Mesothelial cell of epicardium (in vitro differentiated cells): ENCODE results near the gene KNTC1. TPM values are rescaled to one million over a fixed set of nuclear protein-coding genes. Genes with fewer than 3 reads are reported as not detected.

ENCODE experiments used
- DNase-seq, 2 experiments: peaks; one replicate each; pipeline ENCODE4 v3.0.0; 2021; ENCODE audit warnings: low spot score in 2 of 2; ENCODE audit not compliant: unreplicated experiment in 2 of 2
- H3K27ac Mint-ChIP-seq: 2 replicates; pipeline ENCODE4 v1.8.0; 2021; ENCODE audit warnings: mixed read lengths
- H3K27me3 Mint-ChIP-seq: 2 replicates; pipeline ENCODE4 v1.8.0; 2021; ENCODE audit warnings: low read depth, mixed read lengths
- H3K36me3 Mint-ChIP-seq: 2 replicates; pipeline ENCODE4 v1.8.0; 2021; ENCODE audit warnings: mixed read lengths
- H3K4me1 Mint-ChIP-seq: 2 replicates; pipeline ENCODE4 v1.8.0; 2021; ENCODE audit warnings: mixed read lengths
- H3K4me3 Mint-ChIP-seq: 2 replicates; pipeline ENCODE4 v1.8.0; 2021; ENCODE audit warnings: mild to moderate bottlenecking, moderate library complexity, mixed read lengths
- H3K9me3 Mint-ChIP-seq: 2 replicates; pipeline ENCODE4 v1.8.0; 2021; ENCODE audit warnings: mixed read lengths
- total RNA-seq: library from RNA; stranded (reverse); gene quantifications from 3 replicates; pipeline ENCODE4 v1.2.1, GENCODE V29; 2021
- TF ChIP-seq, protein P1 (sequence below): fragments of 200-600 bp; sonication (generic); IDR thresholded peaks from one replicate; pipeline ENCODE4 v1.5.0; 2021; ENCODE audit warnings: antibody characterized with exemption; ENCODE audit not compliant: unreplicated experiment

The KNTC1 gene
- total RNA-seq, 1 donor from 2014 or later, result 47.8 TPM

DNA sequence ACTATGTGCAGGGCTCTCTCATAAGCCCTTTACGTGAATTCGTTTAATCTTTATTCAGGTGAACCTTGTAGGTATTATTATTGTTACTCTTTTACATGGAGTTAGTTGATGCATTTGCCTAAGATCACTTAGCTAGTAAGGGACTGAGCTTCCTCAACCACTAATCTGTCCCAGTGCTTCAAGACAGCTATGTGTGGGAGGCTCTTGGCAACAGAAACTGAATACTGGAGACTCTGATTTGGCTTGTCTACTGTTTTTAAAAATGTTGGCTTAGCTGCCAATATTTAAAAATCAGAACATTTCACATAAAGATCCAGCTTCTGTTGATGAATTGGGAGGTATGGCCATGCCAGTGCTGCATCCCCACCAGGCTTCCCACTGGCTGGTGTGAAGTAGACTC is 6.8 kb downstream of the KNTC1 start:
- no peak overlapping the region for H3K27ac Mint-ChIP-seq
- no peaks in the 10 kb centered on the region for H3K9me3 Mint-ChIP-seq
- TF ChIP-seq, protein P1, sequence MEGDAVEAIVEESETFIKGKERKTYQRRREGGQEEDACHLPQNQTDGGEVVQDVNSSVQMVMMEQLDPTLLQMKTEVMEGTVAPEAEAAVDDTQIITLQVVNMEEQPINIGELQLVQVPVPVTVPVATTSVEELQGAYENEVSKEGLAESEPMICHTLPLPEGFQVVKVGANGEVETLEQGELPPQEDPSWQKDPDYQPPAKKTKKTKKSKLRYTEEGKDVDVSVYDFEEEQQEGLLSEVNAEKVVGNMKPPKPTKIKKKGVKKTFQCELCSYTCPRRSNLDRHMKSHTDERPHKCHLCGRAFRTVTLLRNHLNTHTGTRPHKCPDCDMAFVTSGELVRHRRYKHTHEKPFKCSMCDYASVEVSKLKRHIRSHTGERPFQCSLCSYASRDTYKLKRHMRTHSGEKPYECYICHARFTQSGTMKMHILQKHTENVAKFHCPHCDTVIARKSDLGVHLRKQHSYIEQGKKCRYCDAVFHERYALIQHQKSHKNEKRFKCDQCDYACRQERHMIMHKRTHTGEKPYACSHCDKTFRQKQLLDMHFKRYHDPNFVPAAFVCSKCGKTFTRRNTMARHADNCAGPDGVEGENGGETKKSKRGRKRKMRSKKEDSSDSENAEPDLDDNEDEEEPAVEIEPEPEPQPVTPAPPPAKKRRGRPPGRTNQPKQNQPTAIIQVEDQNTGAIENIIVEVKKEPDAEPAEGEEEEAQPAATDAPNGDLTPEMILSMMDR, result no peak
- H3K4me1 Mint-ChIP-seq, result no peaks in the 10 kb centered on the region
- DNase-seq, result no peak
- no peaks in the 10 kb centered on the region for H3K27me3 Mint-ChIP-seq
- H3K36me3 Mint-ChIP-seq, result peaks cover 10% of the 10 kb centered on the region
- no peak overlapping the region for H3K4me3 Mint-ChIP-seq

DNA sequence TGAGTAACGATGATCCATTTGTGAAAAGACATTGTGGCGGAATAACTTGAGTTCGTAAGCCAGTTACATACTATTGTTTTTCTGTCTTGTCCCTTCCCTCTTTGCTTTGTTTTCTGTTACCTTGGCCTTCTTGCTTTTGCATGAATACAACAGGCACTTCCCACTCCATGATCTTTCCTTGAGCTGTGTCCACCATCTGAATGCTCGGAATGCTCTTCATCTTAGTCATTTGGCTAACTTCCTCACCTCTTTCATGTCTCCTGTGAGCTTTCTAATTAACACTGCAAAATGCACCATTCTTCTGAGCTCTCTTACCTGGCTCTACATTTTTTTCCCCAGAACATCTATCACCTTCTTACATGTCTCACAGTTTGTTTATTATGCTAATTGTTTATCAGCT is 10.0 kb downstream of the KNTC1 start:
- no peak for DNase-seq
- TF ChIP-seq, protein P1, result no peak
- no peaks in the 10 kb centered on the region for H3K9me3 Mint-ChIP-seq
- peaks cover 13% of the 10 kb centered on the region for H3K36me3 Mint-ChIP-seq
- no peak overlapping the region for H3K4me3 Mint-ChIP-seq
- no peaks in the 10 kb centered on the region for H3K4me1 Mint-ChIP-seq
- H3K27me3 Mint-ChIP-seq, result no peaks in the 10 kb centered on the region
- no peak overlapping the region for H3K27ac Mint-ChIP-seq

DNA sequence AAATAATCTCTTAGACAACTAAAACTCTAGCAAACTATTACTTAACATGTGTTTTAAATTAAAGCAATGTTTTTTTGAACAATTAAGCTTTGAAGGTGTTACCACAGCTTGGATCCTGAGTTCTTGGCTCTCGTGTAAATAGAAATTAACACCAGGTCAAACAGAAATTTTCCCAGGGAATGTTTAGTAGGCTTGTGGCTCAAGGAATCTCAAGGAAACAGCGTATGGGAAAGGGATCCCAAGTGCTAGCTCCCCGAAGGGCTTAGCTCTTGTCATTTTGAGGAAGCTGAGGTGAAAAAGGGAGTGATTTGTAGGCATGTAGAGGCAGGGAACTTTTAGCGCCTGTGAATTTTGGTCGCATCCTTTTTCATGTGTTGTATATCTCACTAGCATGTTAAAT is 11.4 kb downstream of the KNTC1 start:
- no peaks in the 10 kb centered on the region for H3K4me1 Mint-ChIP-seq
- H3K9me3 Mint-ChIP-seq, result no peaks in the 10 kb centered on the region
- H3K27ac Mint-ChIP-seq, result no peak overlapping the region
- H3K36me3 Mint-ChIP-seq, result peaks cover 15% of the 10 kb centered on the region
- no peak for DNase-seq
- TF ChIP-seq, protein P1, result no peak
- H3K27me3 Mint-ChIP-seq, result no peaks in the 10 kb centered on the region
- H3K4me3 Mint-ChIP-seq, result no peak overlapping the region

DNA sequence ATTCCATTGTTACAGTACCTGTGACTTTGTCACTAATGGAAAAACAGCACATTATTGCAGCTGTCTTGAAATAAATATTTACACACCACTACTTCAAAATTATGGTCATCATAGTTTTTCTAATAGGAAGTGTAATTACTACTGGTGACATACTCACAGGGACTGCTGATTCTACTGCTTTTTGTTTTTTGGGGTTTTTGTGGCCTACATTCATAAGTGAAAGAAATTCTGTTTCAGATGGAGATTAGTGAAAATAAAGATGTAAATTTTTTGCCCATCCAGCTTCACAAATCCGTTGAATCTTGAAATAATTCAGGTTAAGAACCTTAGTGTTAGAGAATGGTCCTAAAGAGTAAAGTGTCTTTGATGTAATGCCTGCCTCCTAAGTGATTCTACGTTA is 17.5 kb downstream of the KNTC1 start:
- no peak overlapping the region for H3K27ac Mint-ChIP-seq
- H3K4me3 Mint-ChIP-seq, result no peak overlapping the region
- no peaks in the 10 kb centered on the region for H3K27me3 Mint-ChIP-seq
- TF ChIP-seq, protein P1, result no peak
- peaks cover 6% of the 10 kb centered on the region for H3K36me3 Mint-ChIP-seq
- no peaks in the 10 kb centered on the region for H3K9me3 Mint-ChIP-seq
- H3K4me1 Mint-ChIP-seq, result no peaks in the 10 kb centered on the region
- DNase-seq, result no peak

DNA sequence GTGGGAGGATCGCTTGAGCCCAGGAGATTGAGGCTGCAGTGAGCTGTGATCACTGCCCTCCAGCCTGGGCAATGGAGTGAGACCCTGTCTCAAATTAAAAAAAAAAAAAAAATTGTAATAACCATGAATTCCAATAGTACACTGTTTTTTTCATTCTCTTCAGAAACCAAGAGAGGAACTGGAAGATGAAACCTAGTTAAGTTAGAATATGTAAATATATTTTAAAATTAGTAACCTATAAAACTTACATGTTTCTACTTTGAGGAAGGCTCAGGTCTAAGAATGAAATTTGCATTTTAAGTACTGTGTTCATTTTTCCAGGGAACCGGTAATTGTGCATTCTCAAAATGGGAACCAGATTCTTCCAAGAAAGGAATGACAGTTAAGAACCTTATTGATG is 18.8 kb downstream of the KNTC1 start:
- no peak for DNase-seq
- no peak overlapping the region for H3K27ac Mint-ChIP-seq
- H3K27me3 Mint-ChIP-seq, result no peaks in the 10 kb centered on the region
- H3K4me1 Mint-ChIP-seq, result no peaks in the 10 kb centered on the region
- no peak overlapping the region for H3K4me3 Mint-ChIP-seq
- peaks cover 12% of the 10 kb centered on the region for H3K36me3 Mint-ChIP-seq
- H3K9me3 Mint-ChIP-seq, result no peaks in the 10 kb centered on the region
- TF ChIP-seq, protein P1, result no peak

DNA sequence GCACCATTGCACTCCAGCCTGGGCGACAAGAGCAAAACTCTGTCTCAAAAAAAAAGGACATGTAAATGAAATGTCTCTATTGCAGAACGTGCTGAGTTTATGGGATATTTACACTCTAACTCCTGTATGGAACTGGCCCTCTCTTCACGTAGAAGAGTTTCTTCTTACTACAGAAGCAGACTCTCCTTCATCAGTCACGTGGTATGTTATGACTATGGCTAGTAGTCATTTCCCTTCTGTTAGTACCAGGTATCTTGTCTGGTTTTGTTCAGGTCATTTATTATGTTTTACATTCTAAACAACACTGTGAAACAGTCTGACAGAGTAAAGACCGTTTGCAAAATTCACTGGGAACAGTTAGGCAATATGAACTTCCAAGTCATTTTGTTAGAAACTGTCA is 20.3 kb downstream of the KNTC1 start:
- peaks cover 15% of the 10 kb centered on the region for H3K36me3 Mint-ChIP-seq
- DNase-seq, result no peak
- H3K27ac Mint-ChIP-seq, result no peak overlapping the region
- no peak overlapping the region for H3K4me3 Mint-ChIP-seq
- no peaks in the 10 kb centered on the region for H3K27me3 Mint-ChIP-seq
- no peaks in the 10 kb centered on the region for H3K4me1 Mint-ChIP-seq
- TF ChIP-seq, protein P1, result no peak
- H3K9me3 Mint-ChIP-seq, result no peaks in the 10 kb centered on the region
